Measurements from ENCODE around the gene GPR22. TPM values are rescaled to one million over a fixed set of nuclear protein-coding genes. Genes with fewer than 3 reads are reported as not detected.

GPR22 gene
- total RNA-seq, 1 donor from 2014 or later = under 0.01 TPM

- Histone ChIP-seq H3K36me3 (ENCODE audit: control insufficient read depth, insufficient read depth, low read length) (no peaks in the 10 kb centered on the region), H3K4me3 (ENCODE audit: low read depth, low read length) (no peak overlapping the region), H3K27me3 (ENCODE audit: control insufficient read depth, insufficient read depth, low read length) (no peaks in the 10 kb centered on the region)
- no peak for TF ChIP-seq CTCF (IDR thresholded peaks at IDR 0.05; ENCODE audit: insufficient read depth, low read length, severe bottlenecking)
- DNase-seq (ENCODE audit: low read depth) (no peak), FAIRE-seq (no peak)
Measured at GRCh38 chr7:107480932-107481331, 11.1 kb downstream of the GPR22 start.

- H3K4me3 ChIP-seq (ENCODE audit: low read depth, low read length) = no peak overlapping the region
- H3K36me3 ChIP-seq (ENCODE audit: control insufficient read depth, insufficient read depth, low read length) = no peaks in the 10 kb centered on the region
- DNase-seq (ENCODE audit: low read depth) = no peak
- no peak for FAIRE-seq
- TF ChIP-seq CTCF (IDR thresholded peaks at IDR 0.05; ENCODE audit: insufficient read depth, low read length, severe bottlenecking) = no peak
- H3K27me3 ChIP-seq (ENCODE audit: control insufficient read depth, insufficient read depth, low read length) = no peaks in the 10 kb centered on the region
Measured at GRCh38 chr7:107482571-107482970, 12.7 kb downstream of the GPR22 start.

GRCh38 chr7:107486041-107486440 is 16.2 kb downstream of the GPR22 start:
- FAIRE-seq = no peak
- no peak for TF ChIP-seq CTCF (IDR thresholded peaks at IDR 0.05; ENCODE audit: insufficient read depth, low read length, severe bottlenecking)
- Histone ChIP-seq H3K4me3 (ENCODE audit: low read depth, low read length) (no peak overlapping the region), H3K36me3 (ENCODE audit: control insufficient read depth, insufficient read depth, low read length) (no peaks in the 10 kb centered on the region), H3K27me3 (ENCODE audit: control insufficient read depth, insufficient read depth, low read length) (no peaks in the 10 kb centered on the region)
- no peak for DNase-seq (ENCODE audit: low read depth)

GRCh38 chr7:107492875-107493274 is 23.0 kb downstream of the GPR22 start:
- no peaks in the 10 kb centered on the region for H3K27me3 ChIP-seq (ENCODE audit: control insufficient read depth, insufficient read depth, low read length)
- H3K4me3 ChIP-seq (ENCODE audit: low read depth, low read length) = no peak overlapping the region
- FAIRE-seq (no peak), DNase-seq (ENCODE audit: low read depth) (no peak)
- H3K36me3 ChIP-seq (ENCODE audit: control insufficient read depth, insufficient read depth, low read length) = no peaks in the 10 kb centered on the region
- TF ChIP-seq CTCF (IDR thresholded peaks at IDR 0.05; ENCODE audit: insufficient read depth, low read length, severe bottlenecking) = no peak

GRCh38 chr7:107494315-107494751 is 24.5 kb downstream of the GPR22 start:
- DNase-seq (ENCODE audit: low read depth) (peak; percentile 83), FAIRE-seq (no peak)
- TF ChIP-seq CTCF (IDR thresholded peaks at IDR 0.05; ENCODE audit: insufficient read depth, low read length, severe bottlenecking) = no peak
- Histone ChIP-seq H3K27me3 (ENCODE audit: control insufficient read depth, insufficient read depth, low read length) (no peaks in the 10 kb centered on the region), H3K4me3 (ENCODE audit: low read depth, low read length) (no peak overlapping the region), H3K36me3 (ENCODE audit: control insufficient read depth, insufficient read depth, low read length) (no peaks in the 10 kb centered on the region)

- TF ChIP-seq CTCF (IDR thresholded peaks at IDR 0.05; ENCODE audit: insufficient read depth, low read length, severe bottlenecking) = no peak
- FAIRE-seq = no peak
- no peak for DNase-seq (ENCODE audit: low read depth)
- no peaks in the 10 kb centered on the region for H3K36me3 ChIP-seq (ENCODE audit: control insufficient read depth, insufficient read depth, low read length)
- H3K4me3 ChIP-seq (ENCODE audit: low read depth, low read length) = no peak overlapping the region
- no peaks in the 10 kb centered on the region for H3K27me3 ChIP-seq (ENCODE audit: control insufficient read depth, insufficient read depth, low read length)
Measured at GRCh38 chr7:107494884-107495283, 25.0 kb downstream of the GPR22 start.
